Dermis microvascular lymphatic vessel endothelial cell (primary cell): ENCODE measurements around the gene CAPN7. TPM values are rescaled to one million over a fixed set of nuclear protein-coding genes. Genes with fewer than 3 reads are reported as not detected.

Experiments used
- DNase-seq, 2 donors: peaks; one replicate each; pipeline versions ENCODE4 v3.0.0 to v3.0.0-alpha.2; 2010; ENCODE audit warnings: low read depth in 2 of 2
- total RNA-seq: library from RNA; depleted of rRNA; stranded (reverse); fragments of >200 nt; gene quantifications from 2 replicates; pipeline ENCODE4 v1.2.1, GENCODE V29; 2014

CAPN7 gene
- total RNA-seq, 1 donor from 2014 or later = 21.1 TPM

GRCh38 chr3:15199493-15200105 is 6.4 kb upstream of the CAPN7 start:
- DNase-seq = no peak

DNA sequence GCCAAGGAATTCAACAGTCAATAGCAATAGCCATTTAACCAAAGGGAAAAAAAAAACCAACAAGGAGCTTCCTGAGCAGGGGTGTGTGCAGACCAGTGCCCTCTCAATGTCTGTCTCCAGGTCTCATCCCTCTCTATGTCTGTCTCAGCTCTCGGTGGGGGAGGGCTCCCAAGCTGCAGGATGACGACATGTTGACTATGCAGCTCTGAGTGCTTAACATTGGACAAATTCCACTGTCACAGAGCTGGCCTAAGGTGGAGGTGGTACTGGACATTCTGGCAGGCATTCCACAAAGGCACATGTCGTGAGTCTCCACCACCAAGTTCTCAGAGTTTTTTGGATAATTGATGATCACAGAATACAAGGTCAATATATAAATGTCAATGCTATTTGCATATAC is 2.0 kb upstream of the CAPN7 start:
- DNase-seq = no peak

DNA sequence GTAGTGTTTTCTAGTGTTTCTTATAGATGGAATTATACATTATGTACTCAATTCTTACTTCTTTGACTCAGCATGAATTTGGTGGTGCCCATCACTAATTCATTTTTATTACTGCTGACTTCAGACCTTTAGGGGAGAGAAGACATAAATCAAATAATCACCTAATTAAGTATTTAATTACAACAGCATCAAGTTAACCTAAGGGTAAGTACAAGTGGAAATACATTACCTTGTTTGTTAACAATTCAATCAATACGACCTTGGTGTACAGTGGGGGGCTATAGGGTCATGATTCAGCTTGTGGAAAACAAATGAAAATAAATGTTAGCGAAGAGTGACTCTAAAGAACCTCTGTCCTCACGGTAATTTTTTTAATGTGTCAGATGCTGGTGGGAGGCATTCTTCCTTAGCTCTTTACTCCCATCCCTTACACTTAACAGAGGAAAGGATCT is 538 bp upstream of the CAPN7 start:
- DNase-seq = no peak

GRCh38 chr3:15206662-15207576 is 873 bp downstream of the CAPN7 start:
- peak in 1 of 2 donors; percentile 57 for DNase-seq

DNA sequence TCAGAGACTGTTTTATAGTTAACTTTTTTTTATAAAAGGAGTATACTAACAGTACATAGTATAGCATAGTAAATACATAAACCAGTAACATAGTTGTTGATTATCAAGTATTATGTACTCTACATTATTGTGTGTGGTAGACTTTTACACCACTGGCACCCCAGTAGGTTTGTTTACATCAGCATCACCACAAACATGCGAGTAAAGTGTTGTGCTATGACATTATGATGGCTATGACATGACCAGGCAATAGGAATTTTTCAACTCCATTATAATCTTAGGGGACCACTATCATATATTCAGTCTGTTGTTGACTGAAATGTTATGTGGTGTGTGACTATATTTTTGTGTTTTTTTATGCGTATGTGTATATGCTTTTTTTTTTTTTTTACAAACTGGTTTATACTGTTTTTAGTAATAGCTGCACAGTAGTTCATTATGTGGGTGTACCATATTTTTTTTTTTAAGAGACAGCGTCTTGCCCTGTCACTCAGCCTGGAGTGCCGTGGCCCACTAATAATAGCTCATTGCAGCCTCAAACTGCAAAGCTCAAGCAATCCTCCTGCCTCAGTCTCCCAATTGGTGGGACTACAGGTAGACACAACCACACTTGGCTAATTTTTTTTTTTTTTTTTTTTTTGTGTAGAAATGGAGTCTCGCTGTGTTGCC is 1.9 kb downstream of the CAPN7 start:
- no peak for DNase-seq

- no peak for DNase-seq
Observed at GRCh38 chr3:15211937-15212336, 5.9 kb downstream of the CAPN7 start.

DNA sequence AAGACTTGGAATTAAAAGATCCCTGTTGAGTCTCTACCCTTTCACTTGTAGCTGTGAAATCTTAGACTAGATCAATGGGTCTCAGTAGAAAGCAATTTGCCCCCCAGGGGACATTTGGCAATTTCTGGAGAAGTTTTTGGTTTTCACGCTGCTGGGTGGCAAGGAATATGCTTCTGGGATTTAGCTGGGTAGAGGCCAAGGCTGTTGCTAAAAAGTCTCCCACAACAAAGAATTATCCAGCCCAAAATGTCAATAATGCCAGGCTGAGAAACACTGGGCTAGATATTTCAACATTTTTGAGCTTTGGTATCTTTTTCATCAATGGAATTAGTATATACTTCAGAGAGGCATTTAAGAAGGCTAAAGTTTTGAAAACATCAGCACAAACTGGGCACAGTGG is 8.7 kb downstream of the CAPN7 start:
- DNase-seq = no peak

- DNase-seq = no peak
Observed at GRCh38 chr3:15215996-15216395, 9.9 kb downstream of the CAPN7 start.

DNA sequence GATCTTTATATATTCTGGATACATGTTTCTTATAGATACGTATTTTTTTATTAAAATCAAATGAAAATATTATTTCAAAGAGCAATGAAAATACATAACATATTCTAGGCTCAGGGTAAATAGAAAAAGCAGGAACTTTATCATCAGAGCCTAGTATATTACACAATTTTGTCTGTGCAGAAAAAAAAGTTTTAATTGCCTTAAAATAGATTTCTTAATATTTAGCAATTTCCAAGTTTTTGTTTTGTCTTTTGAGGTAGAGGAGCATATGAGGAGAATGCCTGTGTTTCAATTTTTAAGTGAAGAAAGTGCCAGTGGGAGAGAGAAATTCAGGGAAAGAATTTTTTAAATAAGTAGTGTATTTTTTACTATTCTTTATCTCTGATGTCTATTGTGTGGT is 10.5 kb downstream of the CAPN7 start:
- DNase-seq = no peak

DNA sequence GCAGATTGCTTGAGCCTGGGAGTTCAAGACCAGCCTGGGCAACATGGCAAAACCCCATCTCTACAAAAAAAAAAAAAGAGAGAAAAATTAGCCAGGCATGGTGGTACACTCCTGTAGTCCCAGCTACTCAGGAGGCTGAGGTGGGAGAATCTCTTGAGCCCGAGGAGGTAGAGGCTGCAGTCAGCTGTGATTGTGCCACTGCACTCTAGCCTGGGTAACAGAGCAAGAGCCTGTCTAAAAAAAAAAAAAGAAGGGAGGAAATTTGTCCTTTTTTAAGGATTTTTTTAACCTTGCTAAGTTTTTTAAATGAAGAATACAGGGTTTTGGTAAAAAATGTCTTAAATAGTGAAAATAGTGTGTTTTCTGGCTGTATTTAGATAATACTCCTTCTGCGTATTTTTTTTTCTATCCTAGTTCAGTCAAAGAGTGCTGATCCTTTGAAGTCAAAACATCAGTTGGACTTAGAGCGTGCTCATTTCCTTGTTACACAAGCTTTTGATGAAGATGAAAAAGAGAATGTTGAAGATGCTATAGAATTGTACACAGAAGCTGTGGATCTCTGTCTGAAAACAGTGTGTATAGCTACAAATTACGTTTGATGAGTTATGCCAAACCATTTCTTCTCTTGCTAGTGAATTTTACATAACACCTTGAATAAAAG is 11.1 kb downstream of the CAPN7 start:
- DNase-seq = no peak

DNA sequence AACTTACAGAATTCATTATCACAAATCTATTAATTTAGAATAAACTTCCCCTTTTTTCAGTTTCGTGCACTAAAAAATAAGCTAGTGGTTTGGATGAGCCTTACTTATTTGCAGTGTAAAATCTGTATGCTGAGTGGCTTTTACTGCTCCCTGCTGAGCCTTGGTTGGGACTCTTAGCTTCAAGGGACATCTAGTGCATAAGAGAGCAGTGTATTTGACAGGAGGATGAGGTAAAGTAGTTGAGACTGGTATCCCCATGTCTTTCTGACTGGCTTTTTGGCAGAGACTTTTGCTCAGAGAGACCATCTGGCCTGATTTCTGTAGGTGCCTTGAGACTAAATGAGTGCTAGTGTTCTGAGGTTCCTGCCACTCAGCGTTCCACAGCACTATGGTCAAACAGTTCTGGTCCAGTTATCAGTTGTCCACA is 11.8 kb downstream of the CAPN7 start:
- no peak for DNase-seq

- no peak for DNase-seq
Observed at GRCh38 chr3:15218689-15219088, 12.6 kb downstream of the CAPN7 start.

DNA sequence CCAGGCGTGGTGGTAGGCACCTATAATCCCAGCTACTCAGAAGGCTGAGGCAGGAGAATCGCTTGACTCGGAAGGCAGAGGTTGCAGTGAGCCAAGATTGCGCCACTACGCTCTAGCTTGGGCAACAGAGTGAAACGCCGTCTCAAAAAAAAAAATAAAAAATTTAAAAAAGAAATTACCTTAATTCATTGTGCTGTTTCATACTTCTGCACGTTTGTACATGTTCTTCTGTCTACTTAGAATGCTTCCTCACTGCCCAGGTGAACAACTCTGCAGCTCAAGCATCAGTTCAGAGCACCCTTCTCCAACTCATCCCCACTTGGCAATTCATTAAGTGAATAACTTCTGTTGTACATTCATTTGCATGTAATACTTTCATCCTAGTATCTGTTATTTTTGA is 14.0 kb downstream of the CAPN7 start:
- no peak for DNase-seq

- DNase-seq = no peak
Observed at GRCh38 chr3:15220661-15221060, 14.6 kb downstream of the CAPN7 start.

GRCh38 chr3:15221574-15222217 is 15.7 kb downstream of the CAPN7 start:
- DNase-seq = no peak

DNA sequence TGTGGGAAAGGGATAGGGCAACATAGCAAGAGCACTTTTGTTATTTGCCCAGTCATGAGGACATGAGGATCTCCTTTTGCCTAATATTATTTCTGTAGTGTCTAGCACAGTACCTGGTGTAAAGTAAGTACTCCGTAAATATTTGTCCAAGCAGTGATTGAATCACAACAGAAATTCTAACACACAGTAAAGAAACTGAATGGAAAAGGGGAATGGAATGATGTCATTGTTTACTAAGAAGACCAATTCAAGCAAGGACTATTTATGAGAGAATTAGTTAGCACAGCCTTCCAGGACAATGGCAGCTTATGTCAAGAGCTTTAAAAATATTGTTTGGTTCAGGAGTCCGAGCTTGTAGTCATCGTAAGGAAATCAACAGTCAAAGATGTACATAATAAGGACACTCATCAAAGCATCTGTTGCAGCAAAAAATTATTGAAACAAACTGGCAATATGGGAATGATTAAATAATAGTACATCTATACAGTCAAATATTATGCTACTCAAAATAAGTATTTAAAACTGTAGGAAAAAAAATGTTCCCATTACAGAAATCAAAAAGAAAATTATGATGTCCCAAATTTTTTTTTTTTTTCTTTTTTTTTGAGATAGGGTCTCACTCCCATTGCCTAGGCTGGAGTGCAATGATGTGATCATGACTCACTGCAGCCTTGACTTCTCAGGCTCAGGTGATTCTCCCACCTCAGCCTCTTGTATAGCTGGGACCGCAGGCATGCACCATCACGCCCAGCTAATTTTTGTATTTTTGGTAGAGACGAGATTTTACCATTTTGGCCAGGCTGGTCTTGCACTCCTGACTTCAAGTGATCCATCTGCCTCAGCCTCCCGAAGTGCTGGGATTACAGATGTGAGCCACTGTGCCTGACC is 17.9 kb downstream of the CAPN7 start:
- DNase-seq = no peak

DNA sequence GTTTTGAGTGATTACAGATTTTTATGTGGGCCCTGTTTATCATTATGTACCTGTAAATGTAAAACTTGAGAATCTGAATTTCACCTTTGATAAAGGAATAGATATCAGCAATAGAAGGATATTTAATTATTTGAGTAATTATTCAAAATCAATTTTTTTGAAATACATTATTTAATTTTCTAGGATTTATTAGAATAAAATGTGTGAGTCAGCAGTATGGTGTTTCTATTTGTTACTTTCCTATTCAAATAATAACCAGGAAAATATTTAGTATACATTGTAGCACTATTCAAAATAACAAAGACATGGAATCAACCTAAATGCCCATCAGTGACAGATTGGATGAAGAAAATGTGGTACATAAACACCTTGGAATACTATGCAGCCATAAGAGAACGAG is 22.1 kb downstream of the CAPN7 start:
- DNase-seq = no peak

DNA sequence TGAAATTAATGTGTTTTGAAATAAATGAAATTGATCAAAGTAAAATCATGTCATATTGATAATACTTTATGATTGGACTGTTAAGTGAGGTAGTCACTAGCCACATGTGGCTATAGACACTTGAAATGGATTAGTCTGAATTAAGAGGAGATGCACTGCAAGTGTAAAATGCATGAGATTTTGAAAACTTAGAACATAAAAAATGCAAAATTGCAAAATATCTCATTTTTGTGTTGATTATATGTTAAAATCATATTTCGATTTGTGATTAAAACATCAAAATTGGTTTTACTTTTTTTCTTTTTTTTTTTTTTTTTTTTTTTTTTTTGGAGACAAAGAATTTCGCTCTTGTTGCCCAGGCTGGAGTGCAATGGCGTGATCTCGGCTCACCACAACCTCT is 23.2 kb downstream of the CAPN7 start:
- no peak for DNase-seq

DNA sequence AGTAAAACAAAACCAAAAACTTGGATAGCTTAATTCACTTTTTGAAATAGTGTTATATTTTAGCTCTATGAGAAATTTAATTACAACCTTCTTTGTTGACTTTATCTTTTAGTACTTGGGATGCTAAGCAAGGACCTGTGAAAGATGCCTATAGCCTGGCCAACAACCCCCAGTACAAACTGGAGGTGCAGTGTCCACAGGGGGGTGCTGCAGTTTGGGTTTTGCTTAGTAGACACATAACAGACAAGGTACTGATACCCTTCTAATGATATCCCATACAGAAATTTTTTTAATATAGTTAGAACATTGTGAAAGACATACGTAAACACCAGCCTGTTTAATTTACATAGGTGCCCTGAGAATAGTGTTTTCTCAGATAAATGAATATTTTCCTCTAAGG is 35.3 kb downstream of the CAPN7 start:
- DNase-seq = peak; percentile 4 to 42

GRCh38 chr3:15243822-15244482 is 37.9 kb downstream of the CAPN7 start:
- DNase-seq = no peak
